Activated naive CD4-positive, alpha-beta T cell treated with anti-CD3 and anti-CD28 coated beads for 36 hours (primary cell): ENCODE results near the gene LMBR1. TPM values are rescaled to one million over a fixed set of nuclear protein-coding genes. Genes with fewer than 3 reads are reported as not detected.
"Not testable (repeated sequence)": the region's sequence is repeated elsewhere in the genome, so short reads cannot be mapped to it uniquely, and the experiment has no call there.

Source experiments
- CTCF ChIA-PET: fragments of 350-600 bp; sonication (Branson Sonifier 250); formaldehyde crosslinking; loops from one replicate; lab custom pipeline; 2021; ENCODE audit warnings: antibody characterized with exemption; lab: Charles Lee
- DNase-seq: peaks from one replicate; pipeline ENCODE4 v3.0.0-alpha.2; 2020
- H3K27ac Mint-ChIP-seq: one replicate; pipeline ENCODE4 v1.8.0; 2021; ENCODE audit warnings: mild to moderate bottlenecking, mixed read lengths
- H3K27me3 Mint-ChIP-seq: one replicate; pipeline ENCODE4 v1.8.0; 2021; ENCODE audit warnings: low read depth, mixed read lengths
- H3K36me3 Mint-ChIP-seq: one replicate; pipeline ENCODE4 v1.8.0; 2021; ENCODE audit warnings: low read depth, mixed read lengths
- H3K4me1 Mint-ChIP-seq: one replicate; pipeline ENCODE4 v1.8.0; 2021; ENCODE audit warnings: low read depth, mixed read lengths
- H3K4me3 Mint-ChIP-seq: one replicate; pipeline ENCODE4 v1.8.0; 2021; ENCODE audit warnings: mild to moderate bottlenecking, moderate library complexity, mixed read lengths
- H3K9me3 Mint-ChIP-seq: one replicate; pipeline ENCODE4 v1.8.0; 2021; ENCODE audit warnings: mixed read lengths
- intact Hi-C: fragments of 100-400 bp; cut with micrococcal nuclease; formaldehyde crosslinking; loops from one replicate; pipeline ENCODE4 v1.15.1; 2023
- total RNA-seq, 2 experiments: library from RNA; stranded (reverse); gene quantifications; one replicate each; pipeline ENCODE4 v1.2.3, GENCODE V29; 2021

Gene LMBR1, protein sequence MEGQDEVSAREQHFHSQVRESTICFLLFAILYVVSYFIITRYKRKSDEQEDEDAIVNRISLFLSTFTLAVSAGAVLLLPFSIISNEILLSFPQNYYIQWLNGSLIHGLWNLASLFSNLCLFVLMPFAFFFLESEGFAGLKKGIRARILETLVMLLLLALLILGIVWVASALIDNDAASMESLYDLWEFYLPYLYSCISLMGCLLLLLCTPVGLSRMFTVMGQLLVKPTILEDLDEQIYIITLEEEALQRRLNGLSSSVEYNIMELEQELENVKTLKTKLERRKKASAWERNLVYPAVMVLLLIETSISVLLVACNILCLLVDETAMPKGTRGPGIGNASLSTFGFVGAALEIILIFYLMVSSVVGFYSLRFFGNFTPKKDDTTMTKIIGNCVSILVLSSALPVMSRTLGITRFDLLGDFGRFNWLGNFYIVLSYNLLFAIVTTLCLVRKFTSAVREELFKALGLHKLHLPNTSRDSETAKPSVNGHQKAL
- 10 to 100 TPM; 25.2 to 33.8 TPM for total RNA-seq

GRCh38 chr7:156892821-156893706 is at the start of gene LMBR1:
LMBR1 (minus strand) TSS chr7:156893183; CDS start chr7:156892993, 190 bp downstream.
- Mint-ChIP-seq H3K9me3 (no peaks in the 10 kb centered on the region), H3K27me3 (no peaks in the 10 kb centered on the region), H3K4me3 (peak within 1 kb of the TSS; percentile 89), H3K4me1 (peaks cover 34% of the 10 kb centered on the region), H3K36me3 (peaks cover 3% of the 10 kb centered on the region), H3K27ac (peak within 1 kb of the TSS; percentile 92)
- intact Hi-C loops, result loop anchor here (1.0 to 5.0 kb wide), 10 partner anchors 30 to 1251 kb away; partner anchors contain the start of genes DNAJB6, NOM1, RBM33 and RNF32
- peak; percentile 93 for DNase-seq
- CTCF ChIA-PET, result interaction anchor here (0.8 to 1.1 kb wide), 4 partner anchors 12 to 259 kb away, joined by 3 to 4 read pairs (median 4); partner anchors contain the start of gene NOM1

DNA sequence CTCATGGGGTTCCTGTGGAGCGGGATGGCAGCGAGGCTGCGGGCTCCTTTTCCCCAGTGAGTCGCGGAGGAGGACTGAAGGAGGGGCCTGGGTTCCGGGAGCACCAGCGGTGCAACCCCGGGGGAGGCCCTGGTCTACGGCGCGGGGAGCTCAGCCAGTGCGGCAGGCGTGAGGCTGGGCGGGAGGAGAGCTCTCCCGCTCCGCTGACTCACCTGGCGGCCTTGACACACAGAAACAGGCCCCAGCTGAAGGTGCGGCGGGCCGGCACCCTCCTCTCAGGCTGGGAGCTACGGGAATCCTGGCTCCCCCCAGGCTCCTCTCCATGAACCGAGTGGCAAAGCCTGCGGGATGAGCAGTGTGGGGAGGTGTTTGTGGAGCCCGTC is 49.7 kb upstream of the LMBR1 start:
- Mint-ChIP-seq H3K4me1 (peaks cover 17% of the 10 kb centered on the region), H3K36me3 (peaks cover 15% of the 10 kb centered on the region), H3K27ac (no peak overlapping the region), H3K27me3 (peaks cover 60% of the 10 kb centered on the region), H3K9me3 (peaks cover 15% of the 10 kb centered on the region), H3K4me3 (peak overlapping the region; percentile 12)
- peak; percentile 69 for DNase-seq
- intact Hi-C loops, result no loop called here
- CTCF ChIA-PET, result interaction anchor here (0.7 to 0.9 kb wide), 3 partner anchors 9 to 16 kb away, joined by 3 read pairs; no protein-coding TSS in a partner anchor

DNA sequence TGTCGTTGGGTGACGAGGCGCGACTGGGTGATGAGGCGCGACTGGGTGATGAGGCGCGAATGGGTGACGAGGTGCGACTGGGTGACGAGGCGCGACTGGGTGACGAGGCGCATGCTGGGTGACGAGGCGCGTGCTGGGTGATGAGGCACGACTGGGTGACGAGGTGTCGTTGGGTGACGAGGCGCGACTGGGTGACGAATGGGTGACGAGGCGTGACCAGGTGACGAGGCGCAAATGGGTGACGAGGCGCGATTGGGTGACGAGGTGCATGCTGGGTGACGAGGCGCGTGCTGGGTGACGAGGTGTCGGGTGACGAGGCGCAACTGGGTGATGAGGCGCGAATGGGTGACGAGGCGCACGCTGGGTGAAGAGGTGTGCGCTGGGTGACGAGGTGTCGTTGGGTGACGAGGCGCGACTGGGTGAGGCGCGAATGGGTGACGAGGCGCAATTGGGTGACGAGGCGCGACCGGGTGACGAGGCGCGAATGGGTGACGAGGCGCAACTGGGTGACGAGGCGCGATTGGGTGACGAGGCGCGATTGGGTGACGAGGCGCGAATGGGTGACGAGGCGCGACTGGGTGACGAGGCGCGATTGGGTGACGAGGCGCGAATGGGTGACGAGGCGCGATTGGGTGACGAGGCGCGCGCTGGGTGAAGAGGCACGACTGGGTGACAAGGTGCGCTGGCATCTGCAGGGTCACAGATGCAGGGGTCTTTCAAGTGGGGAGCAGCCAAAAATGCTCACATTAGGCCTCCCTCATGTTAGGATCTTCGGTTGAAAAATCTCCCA is 48.6 kb upstream of the LMBR1 start:
- Mint-ChIP-seq H3K36me3 (peaks cover 15% of the 10 kb centered on the region), H3K9me3 (peaks cover 15% of the 10 kb centered on the region), H3K4me1 (peaks cover 13% of the 10 kb centered on the region), H3K27me3 (peaks cover 56% of the 10 kb centered on the region), H3K27ac (no peak overlapping the region), H3K4me3 (no peak overlapping the region)
- CTCF ChIA-PET, result no interaction called here
- DNase-seq, result no peak
- intact Hi-C loops, result no loop called here

- intact Hi-C loops, result no loop called here
- peaks cover 13% of the 10 kb centered on the region for H3K4me1 Mint-ChIP-seq
- H3K36me3 Mint-ChIP-seq, result peaks cover 15% of the 10 kb centered on the region
- H3K27me3 Mint-ChIP-seq, result peaks cover 56% of the 10 kb centered on the region
- H3K9me3 Mint-ChIP-seq, result peaks cover 15% of the 10 kb centered on the region
- no peak overlapping the region for H3K27ac Mint-ChIP-seq
- DNase-seq, result no peak
- CTCF ChIA-PET, result interaction anchor here (0.7 kb wide), 1 partner anchor 36 kb away, joined by 3 read pairs; no protein-coding TSS in a partner anchor
- no peak overlapping the region for H3K4me3 Mint-ChIP-seq
Measured at GRCh38 chr7:156940421-156941122, 47.6 kb upstream of the LMBR1 start.

DNA sequence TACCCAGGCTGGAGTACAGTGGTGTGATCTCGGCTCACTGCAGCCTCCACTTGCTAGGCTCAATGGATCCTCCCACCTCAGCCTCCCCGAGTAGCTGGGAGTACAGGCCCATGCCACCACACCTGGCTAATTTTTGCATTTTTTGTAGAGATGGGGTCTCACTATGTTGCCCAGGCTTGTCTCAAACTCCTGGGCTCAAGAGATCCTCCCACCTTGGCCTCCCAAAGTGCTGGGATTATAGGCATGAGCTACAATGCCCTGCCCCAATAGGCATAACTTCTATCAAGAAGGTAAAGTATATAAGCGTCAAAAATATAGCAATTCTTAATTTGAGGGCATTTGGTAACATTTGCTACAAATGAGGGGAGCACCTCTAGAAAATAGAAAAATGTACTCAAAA is 43.8 kb upstream of the LMBR1 start:
- not testable (repeated sequence) for H3K4me1 Mint-ChIP-seq

GRCh38 chr7:156935250-156935649 is 42.3 kb upstream of the LMBR1 start:
- CTCF ChIA-PET, result no interaction called here
- H3K27ac Mint-ChIP-seq, result no peak overlapping the region
- intact Hi-C loops, result no loop called here

More for the DNA sequence above, 43.8 kb upstream of the LMBR1 start:
- peaks cover 13% of the 10 kb centered on the region for H3K9me3 Mint-ChIP-seq
- peaks cover 21% of the 10 kb centered on the region for H3K27me3 Mint-ChIP-seq
- H3K36me3 Mint-ChIP-seq, result peaks cover 12% of the 10 kb centered on the region
- DNase-seq, H3K4me3 Mint-ChIP-seq, intact Hi-C loops, H3K27ac Mint-ChIP-seq: not testable (repeated sequence)
- CTCF ChIA-PET, result interaction anchor here (0.6 kb wide), 1 partner anchor 66 kb away, joined by 4 read pairs; no protein-coding TSS in a partner anchor

GRCh38 chr7:156932006-156932405 is 39.0 kb upstream of the LMBR1 start:
- H3K27me3 Mint-ChIP-seq, result no peaks in the 10 kb centered on the region
- H3K9me3 Mint-ChIP-seq, result no peaks in the 10 kb centered on the region
- peaks cover 7% of the 10 kb centered on the region for H3K4me1 Mint-ChIP-seq
- H3K4me3 Mint-ChIP-seq, result no peak overlapping the region
- CTCF ChIA-PET, result interaction anchor here (1.4 kb wide), 1 partner anchor 11 kb away, joined by 3 read pairs; no protein-coding TSS in a partner anchor
- no peaks in the 10 kb centered on the region for H3K36me3 Mint-ChIP-seq
- DNase-seq, result no peak
- H3K27ac Mint-ChIP-seq, result no peak overlapping the region
- intact Hi-C loops, result no loop called here

More at GRCh38 chr7:156935250-156935649, 42.3 kb upstream of the LMBR1 start:
- Mint-ChIP-seq H3K27me3 (peaks cover 6% of the 10 kb centered on the region), H3K4me3 (no peak overlapping the region), H3K4me1 (no peaks in the 10 kb centered on the region), H3K36me3 (no peaks in the 10 kb centered on the region), H3K9me3 (peaks cover under 1% of the 10 kb centered on the region)
- no peak for DNase-seq

DNA sequence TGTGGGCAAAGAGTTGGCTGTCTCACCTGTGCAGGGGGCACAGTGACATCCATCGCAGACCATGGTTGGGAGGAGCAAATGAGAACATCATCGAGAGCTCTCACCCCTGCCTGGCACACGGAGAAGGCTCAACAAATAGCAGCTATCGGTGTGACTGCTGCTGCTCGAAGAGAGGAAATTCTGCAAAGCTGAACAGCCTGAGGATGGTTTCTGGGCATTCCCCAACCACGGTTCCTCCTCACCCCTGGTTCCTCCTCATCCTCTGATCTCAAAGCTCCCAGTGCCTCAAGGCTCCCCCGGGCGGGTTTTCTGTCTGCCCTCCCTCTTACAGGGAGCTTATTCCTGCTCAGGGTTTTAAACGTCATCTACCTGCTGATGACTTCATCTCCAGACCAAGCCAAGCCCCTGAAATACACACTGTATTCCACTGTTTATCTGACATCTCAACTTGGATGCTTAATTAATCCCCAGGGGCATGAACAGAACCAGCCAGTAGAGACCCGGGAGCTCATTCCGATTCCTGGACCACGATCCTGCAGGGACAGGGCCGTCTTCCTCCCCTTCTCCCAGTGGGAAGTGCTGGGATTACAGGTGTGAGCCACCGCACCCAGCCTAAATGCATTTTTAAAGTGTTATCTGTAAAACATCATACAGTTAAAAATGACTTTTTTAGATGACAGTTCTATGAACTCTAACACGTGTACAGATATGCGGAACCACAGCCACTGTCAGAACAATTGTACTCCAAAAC is 37.0 kb upstream of the LMBR1 start:
- H3K4me1 Mint-ChIP-seq, result peaks cover 7% of the 10 kb centered on the region
- CTCF ChIA-PET, result no interaction called here
- H3K4me3 Mint-ChIP-seq, result no peak overlapping the region
- H3K9me3 Mint-ChIP-seq, result no peaks in the 10 kb centered on the region
- no peaks in the 10 kb centered on the region for H3K36me3 Mint-ChIP-seq
- no peak overlapping the region for H3K27ac Mint-ChIP-seq
- peak; percentile 52 for DNase-seq
- intact Hi-C loops, result no loop called here
- H3K27me3 Mint-ChIP-seq, result no peaks in the 10 kb centered on the region

- CTCF ChIA-PET, result no interaction called here
- peaks cover 15% of the 10 kb centered on the region for H3K4me1 Mint-ChIP-seq
- intact Hi-C loops, result no loop called here
- H3K27ac Mint-ChIP-seq, result no peak overlapping the region
- H3K27me3 Mint-ChIP-seq, result no peaks in the 10 kb centered on the region
- H3K9me3 Mint-ChIP-seq, result no peaks in the 10 kb centered on the region
- H3K36me3 Mint-ChIP-seq, result no peaks in the 10 kb centered on the region
- no peak overlapping the region for H3K4me3 Mint-ChIP-seq
- DNase-seq, result no peak
Measured at GRCh38 chr7:156928406-156928747, 35.4 kb upstream of the LMBR1 start.

DNA sequence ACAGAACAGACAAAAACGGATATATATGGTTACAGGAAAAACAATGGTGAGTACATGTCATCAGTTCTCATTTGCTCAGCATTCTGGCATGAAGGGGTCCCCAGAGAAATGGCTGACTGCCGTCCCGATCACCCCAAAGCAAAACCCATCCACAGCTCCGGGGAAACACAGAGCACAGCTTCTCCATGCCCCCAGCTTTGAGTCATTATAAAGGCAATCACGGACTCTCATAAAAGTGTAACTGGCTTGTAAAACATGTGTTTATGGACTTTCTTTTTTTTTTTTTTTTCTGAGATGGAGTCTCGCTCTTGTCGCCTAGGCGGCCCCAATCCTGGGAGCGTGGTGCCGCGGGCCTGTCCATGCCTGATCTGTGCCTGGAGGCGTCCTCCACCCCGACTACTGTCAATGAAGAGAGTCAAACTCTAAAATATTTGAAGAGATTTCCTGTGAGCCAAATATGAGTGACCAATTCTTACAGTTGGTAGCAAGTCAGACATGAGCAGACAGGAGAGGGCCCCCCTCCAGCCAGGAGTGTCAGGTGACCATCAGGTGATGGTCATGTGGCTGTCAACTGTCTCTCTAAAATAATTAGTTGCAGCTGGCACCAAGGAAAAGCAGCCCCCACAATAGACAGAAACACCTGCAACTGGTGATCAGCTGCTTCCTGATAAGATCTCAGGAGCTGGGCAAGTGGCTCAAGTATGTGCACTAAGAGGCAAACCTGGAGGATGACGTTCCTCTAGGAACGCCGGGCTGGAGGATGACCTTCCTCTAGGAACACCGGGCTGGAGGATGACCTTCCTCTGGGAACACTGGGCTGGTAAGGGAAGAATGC is 34.8 kb upstream of the LMBR1 start:
- Mint-ChIP-seq H3K4me3 (no peak overlapping the region), H3K36me3 (no peaks in the 10 kb centered on the region), H3K4me1 (peaks cover 19% of the 10 kb centered on the region), H3K27me3 (no peaks in the 10 kb centered on the region), H3K9me3 (no peaks in the 10 kb centered on the region), H3K27ac (no peak overlapping the region)
- intact Hi-C loops, result no loop called here
- DNase-seq, result no peak
- CTCF ChIA-PET, result interaction anchor here (1.3 kb wide), 1 partner anchor 16 kb away, joined by 3 read pairs; no protein-coding TSS in a partner anchor
